Panc1 (cell line): ENCODE data around the gene BMP7. TPM values are rescaled to one million over a fixed set of nuclear protein-coding genes. Genes with fewer than 3 reads are reported as not detected.

Source experiments
- ATAC-seq: fragments of 200-7000 bp; cut with Tn5 transposase; 2 replicates; pipeline ENCODE4 v1.9.1; 2020; ENCODE audit warnings: mild to moderate bottlenecking, moderate library complexity
- BruUV-seq: library from RNA; stranded (reverse); fragments of 400-500 nt; replicated peaks from 2 replicates; lab custom pipeline; 2021; lab: Mats Ljungman, UMichigan
- CTCF ChIA-PET: fragments of 300-600 bp; sonication (Branson Sonifier 250); formaldehyde crosslinking; loops from one replicate; lab custom pipeline; 2022; ENCODE audit warnings: antibody characterized with exemption; lab: Charles Lee
- POLR2A ChIA-PET: fragments of 300-600 bp; sonication (Branson Sonifier 250); formaldehyde crosslinking; loops from one replicate; lab custom pipeline; 2022; ENCODE audit warnings: antibody characterized with exemption; lab: Charles Lee
- DNase-seq: peaks from one replicate; pipeline ENCODE4 v3.0.0-alpha.2; 2010; ENCODE audit warnings: low read depth, low spot score
- H3K27ac ChIP-seq: 2 replicates; pipeline ENCODE4 v1.5.1; 2011; ENCODE audit warnings: mild to moderate bottlenecking, low read length, inconsistent platforms
- H3K27me3 ChIP-seq: fragments of 200-500 bp; sonication (Bioruptor generic); 2 replicates; pipeline ENCODE4 v1.6.0; 2014; ENCODE audit warnings: low read length, inconsistent platforms; ENCODE audit not compliant: control insufficient read depth, insufficient read depth
- H3K36me3 ChIP-seq: fragments of 200-500 bp; sonication (Bioruptor generic); 2 replicates; pipeline ENCODE4 v1.5.1; 2014; ENCODE audit warnings: inconsistent platforms, mild to moderate bottlenecking, low read length, moderate library complexity; ENCODE audit not compliant: control insufficient read depth, insufficient read depth
- H3K4me1 ChIP-seq: 2 replicates; pipeline ENCODE4 v1.5.1; 2011; ENCODE audit warnings: inconsistent platforms, mild to moderate bottlenecking, low read length, moderate library complexity; ENCODE audit not compliant: control insufficient read depth, insufficient read depth
- H3K4me3 ChIP-seq, 2 experiments: 2 replicates each; pipeline ENCODE4 v1.5.1; 2011 to 2012; ENCODE audit warnings: low read depth in 2 of 2, low read length in 2 of 2, mild to moderate bottlenecking in 2 of 2, inconsistent platforms in 1 of 2, moderate library complexity in 1 of 2
- H3K9me3 ChIP-seq: fragments of 200-500 bp; sonication (Bioruptor generic); 2 replicates; pipeline ENCODE4 v1.5.1; 2014; ENCODE audit warnings: low read depth, mild to moderate bottlenecking, inconsistent platforms, low read length, moderate library complexity; ENCODE audit not compliant: control insufficient read depth, insufficient read depth
- POLR2AphosphoS5 ChIP-seq: IDR thresholded peaks from 2 replicates; pipeline ENCODE4 v1.6.1; 2012; ENCODE audit warnings: mild to moderate bottlenecking, low read depth, low read length, moderate library complexity
- SIN3A ChIP-seq: IDR thresholded peaks from 2 replicates; pipeline ENCODE4 v1.6.1; 2012; ENCODE audit warnings: low read depth, mild to moderate bottlenecking, low read length, moderate library complexity, borderline replicate concordance; ENCODE audit not compliant: insufficient read depth
- TCF7L2 ChIP-seq: IDR thresholded peaks from 2 replicates; pipeline ENCODE4 v1.6.1; 2011; ENCODE audit warnings: mild to moderate bottlenecking, low read depth, low read length, inconsistent platforms
- in situ Hi-C: cut with HindIII; loops from 2 replicates; pipeline ENCODE4 v1.10.0; 2016; ENCODE audit warnings: low sequenced_read_pairs, low pct_unique_long_range_greater_than_20kb
- intact Hi-C: fragments of 100-400 bp; cut with micrococcal nuclease; formaldehyde crosslinking; loops from one replicate; pipeline ENCODE4 v1.10.0; 2022; ENCODE audit not compliant: unreplicated experiment
- total RNA-seq: library from RNA; stranded (reverse); gene quantifications from one replicate; pipeline ENCODE4 v1.2.1, GENCODE V29; 2021; ENCODE audit not compliant: unreplicated experiment
- TF ChIP-seq, protein P1 (sequence below), 2 experiments: IDR thresholded peaks; 2 replicates each; pipeline ENCODE4 v1.6.1; 2011 to 2012; ENCODE audit warnings: low read depth in 2 of 2, control low read depth in 1 of 2, low read length in 1 of 2, mild to moderate bottlenecking in 1 of 2, moderate library complexity in 1 of 2; ENCODE audit not compliant: insufficient read depth in 1 of 2
- TF ChIP-seq, protein P2 (sequence below): fragments of 450-650 bp; IDR thresholded peaks from 2 replicates; pipeline ENCODE4 v1.5.1; 2017; ENCODE audit warnings: mild to moderate bottlenecking

BMP7 gene
- total RNA-seq, 1 experiment from 2014 or later, result 11.5 TPM

DNA sequence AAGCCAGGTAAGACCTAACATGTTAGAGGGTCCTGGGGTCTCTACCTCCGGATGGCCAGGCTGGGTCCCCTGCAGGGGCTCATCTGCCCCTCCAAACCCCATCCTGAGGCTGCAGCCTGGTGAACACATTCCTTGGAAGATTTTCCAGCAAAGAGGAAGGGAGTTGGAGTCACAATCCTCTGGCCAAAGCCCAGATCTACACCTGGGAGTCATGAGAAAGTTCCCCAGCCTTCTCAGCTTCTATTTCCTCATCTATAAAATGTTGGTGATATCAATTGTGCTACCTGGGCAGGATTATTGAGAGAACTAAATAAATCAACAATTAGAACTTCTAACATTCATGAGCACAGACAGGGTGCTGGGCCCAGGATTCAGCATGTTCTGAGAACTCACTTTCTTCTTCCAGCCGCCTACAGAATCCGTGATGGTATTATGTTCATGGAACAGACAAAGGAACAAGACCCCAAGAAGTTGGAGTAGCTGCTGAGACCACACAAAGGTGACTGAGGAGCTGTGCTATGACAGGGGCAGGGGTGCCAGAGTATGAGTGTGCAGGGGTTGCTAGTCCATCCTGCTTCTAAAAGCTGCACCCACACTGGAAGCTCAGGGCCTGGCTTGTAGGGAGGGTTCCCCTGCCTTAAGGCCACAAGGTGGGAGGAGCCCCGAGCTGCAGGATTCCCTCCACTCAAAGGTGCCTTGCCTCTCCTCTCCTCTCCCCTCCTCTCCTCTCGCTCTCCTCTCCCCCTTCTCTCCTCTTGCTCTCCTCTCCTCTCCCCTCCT is 68.9 kb downstream of the BMP7 start:
- ATAC-seq (no peak), DNase-seq (no peak)
- ChIA-PET CTCF (no interaction called here), POLR2A (no interaction called here)
- Histone ChIP-seq H3K4me1 (no peaks in the 10 kb centered on the region), H3K27me3 (no peaks in the 10 kb centered on the region), H3K36me3 (no peaks in the 10 kb centered on the region), H3K27ac (no peak overlapping the region), H3K4me3 (no peak overlapping the region), H3K9me3 (no peaks in the 10 kb centered on the region)
- in situ Hi-C loops, result no loop called here
- TF ChIP-seq POLR2AphosphoS5 (no peak), TCF7L2 (no peak), SIN3A (no peak)
- TF ChIP-seq, protein P1, sequence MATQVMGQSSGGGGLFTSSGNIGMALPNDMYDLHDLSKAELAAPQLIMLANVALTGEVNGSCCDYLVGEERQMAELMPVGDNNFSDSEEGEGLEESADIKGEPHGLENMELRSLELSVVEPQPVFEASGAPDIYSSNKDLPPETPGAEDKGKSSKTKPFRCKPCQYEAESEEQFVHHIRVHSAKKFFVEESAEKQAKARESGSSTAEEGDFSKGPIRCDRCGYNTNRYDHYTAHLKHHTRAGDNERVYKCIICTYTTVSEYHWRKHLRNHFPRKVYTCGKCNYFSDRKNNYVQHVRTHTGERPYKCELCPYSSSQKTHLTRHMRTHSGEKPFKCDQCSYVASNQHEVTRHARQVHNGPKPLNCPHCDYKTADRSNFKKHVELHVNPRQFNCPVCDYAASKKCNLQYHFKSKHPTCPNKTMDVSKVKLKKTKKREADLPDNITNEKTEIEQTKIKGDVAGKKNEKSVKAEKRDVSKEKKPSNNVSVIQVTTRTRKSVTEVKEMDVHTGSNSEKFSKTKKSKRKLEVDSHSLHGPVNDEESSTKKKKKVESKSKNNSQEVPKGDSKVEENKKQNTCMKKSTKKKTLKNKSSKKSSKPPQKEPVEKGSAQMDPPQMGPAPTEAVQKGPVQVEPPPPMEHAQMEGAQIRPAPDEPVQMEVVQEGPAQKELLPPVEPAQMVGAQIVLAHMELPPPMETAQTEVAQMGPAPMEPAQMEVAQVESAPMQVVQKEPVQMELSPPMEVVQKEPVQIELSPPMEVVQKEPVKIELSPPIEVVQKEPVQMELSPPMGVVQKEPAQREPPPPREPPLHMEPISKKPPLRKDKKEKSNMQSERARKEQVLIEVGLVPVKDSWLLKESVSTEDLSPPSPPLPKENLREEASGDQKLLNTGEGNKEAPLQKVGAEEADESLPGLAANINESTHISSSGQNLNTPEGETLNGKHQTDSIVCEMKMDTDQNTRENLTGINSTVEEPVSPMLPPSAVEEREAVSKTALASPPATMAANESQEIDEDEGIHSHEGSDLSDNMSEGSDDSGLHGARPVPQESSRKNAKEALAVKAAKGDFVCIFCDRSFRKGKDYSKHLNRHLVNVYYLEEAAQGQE (IDR thresholded peaks at IDR 0.05; ENCODE audit: insufficient read depth in 1 of 2, low read depth in 2 of 2, low read length in 1 of 2), result no peak
- TF ChIP-seq, protein P2, sequence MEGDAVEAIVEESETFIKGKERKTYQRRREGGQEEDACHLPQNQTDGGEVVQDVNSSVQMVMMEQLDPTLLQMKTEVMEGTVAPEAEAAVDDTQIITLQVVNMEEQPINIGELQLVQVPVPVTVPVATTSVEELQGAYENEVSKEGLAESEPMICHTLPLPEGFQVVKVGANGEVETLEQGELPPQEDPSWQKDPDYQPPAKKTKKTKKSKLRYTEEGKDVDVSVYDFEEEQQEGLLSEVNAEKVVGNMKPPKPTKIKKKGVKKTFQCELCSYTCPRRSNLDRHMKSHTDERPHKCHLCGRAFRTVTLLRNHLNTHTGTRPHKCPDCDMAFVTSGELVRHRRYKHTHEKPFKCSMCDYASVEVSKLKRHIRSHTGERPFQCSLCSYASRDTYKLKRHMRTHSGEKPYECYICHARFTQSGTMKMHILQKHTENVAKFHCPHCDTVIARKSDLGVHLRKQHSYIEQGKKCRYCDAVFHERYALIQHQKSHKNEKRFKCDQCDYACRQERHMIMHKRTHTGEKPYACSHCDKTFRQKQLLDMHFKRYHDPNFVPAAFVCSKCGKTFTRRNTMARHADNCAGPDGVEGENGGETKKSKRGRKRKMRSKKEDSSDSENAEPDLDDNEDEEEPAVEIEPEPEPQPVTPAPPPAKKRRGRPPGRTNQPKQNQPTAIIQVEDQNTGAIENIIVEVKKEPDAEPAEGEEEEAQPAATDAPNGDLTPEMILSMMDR, result no peak
- intact Hi-C loops, result no loop called here
- BruUV-seq, result no TSS peak

DNA sequence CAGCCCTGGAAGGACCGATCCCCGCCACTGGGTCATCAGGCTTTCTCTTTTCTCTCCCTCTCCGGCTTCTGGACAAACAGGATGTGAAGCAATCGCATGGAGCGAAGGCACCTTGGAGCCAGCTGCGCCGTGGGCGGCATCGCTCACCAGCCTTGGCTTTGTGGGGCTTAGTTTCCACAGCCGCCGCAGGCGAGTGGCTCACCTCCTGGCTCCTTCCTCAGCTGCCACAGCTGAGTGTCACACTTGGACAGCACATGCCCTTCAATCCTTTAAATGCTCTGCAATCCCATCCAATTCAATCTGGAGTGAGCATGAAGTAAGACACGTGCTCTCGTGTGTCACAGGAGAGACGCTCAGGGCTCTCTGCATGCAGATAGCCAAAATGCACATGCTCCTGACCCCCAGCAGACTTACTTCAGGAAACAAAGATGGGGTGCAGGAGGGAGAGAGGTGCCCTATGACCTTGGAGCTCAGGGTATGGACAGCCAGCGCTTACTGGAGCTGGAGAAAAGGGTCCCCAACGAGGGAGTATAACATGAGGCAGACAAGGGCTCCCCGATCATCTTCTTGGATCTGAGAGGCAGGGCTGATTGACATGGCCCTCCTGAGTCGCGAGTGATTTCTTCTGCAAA is 70.9 kb downstream of the BMP7 start:
- no peaks in the 10 kb centered on the region for H3K9me3 ChIP-seq
- no peak overlapping the region for H3K4me3 ChIP-seq
- H3K4me1 ChIP-seq, result no peaks in the 10 kb centered on the region
- POLR2A ChIA-PET, result no interaction called here
- in situ Hi-C loops, result no loop called here
- ATAC-seq, result no peak
- no peak overlapping the region for H3K27ac ChIP-seq
- no peak for TF ChIP-seq TCF7L2
- no peaks in the 10 kb centered on the region for H3K27me3 ChIP-seq
- intact Hi-C loops, result no loop called here
- BruUV-seq, result no TSS peak
- no peak for DNase-seq
- CTCF ChIA-PET, result no interaction called here
- no peaks in the 10 kb centered on the region for H3K36me3 ChIP-seq

DNA sequence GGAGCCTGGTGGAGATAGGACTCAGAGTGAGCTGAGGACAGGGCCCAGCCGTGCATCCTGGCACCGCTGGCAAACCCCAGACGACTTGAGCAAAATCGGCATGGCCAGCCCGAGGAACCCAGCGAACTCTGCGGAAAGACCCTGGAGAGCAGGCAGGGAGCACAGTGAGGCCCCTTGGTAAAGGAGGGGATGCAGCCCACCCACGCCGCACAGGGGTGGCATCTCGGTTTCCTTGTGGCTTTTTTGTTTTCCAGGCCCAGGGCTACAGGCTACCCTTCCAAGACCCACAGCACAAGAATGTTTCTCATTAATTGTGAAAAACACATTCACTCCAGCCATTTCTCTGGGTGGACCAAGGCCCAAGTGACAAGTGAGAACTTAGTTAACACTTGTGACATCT is 71.4 kb downstream of the BMP7 start:
- TF ChIP-seq POLR2AphosphoS5, result no peak
- CTCF ChIA-PET, result no interaction called here
- intact Hi-C loops (no loop called here), in situ Hi-C loops (no loop called here)
- Histone ChIP-seq H3K36me3 (no peaks in the 10 kb centered on the region), H3K27me3 (no peaks in the 10 kb centered on the region), H3K4me3 (no peak overlapping the region), H3K9me3 (no peaks in the 10 kb centered on the region), H3K4me1 (no peaks in the 10 kb centered on the region), H3K27ac (no peak overlapping the region)
- POLR2A ChIA-PET, result no interaction called here
- ATAC-seq (no peak), DNase-seq (no peak)
- no TSS peak for BruUV-seq
